ENCODE measurements around the gene RHEX. TPM values are rescaled to one million over a fixed set of nuclear protein-coding genes. Genes with fewer than 3 reads are reported as not detected.

Gene RHEX
- total and polyA plus RNA-seq, 2 of the 13 experiments (the other 11 are each of a cell fraction or from before 2014, with no cell fraction given) = 1.4 to 2.7 TPM

DNA sequence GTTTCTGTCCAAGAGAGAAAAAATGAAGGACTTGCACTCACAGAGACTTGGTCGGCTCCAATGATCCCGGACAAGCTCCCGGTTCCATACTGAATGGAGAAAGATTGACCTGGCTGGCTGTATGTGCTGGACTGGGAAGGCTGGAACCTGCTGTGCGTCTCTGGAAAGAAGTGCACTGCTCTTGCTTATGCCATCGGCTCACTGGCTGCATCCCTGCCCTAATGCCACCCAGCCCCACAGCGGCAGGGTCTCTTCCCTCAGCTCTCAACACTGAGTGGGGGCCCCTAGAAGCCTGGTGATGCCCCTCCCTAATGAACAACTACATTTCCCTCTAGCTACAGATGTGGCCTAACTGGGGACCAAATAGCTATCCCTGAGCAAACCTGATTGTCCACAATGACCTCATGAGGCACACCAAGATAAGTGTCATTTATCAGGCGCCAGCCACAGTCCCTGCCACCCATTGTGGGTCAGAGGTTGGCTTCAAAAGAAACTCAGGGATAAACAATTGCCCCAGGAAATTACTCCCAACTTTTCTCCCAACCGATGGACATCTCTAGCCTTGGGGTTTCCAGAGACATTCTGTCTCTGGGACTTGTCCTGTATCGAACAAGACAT, 31.9 kb upstream of the RHEX start:
- in situ Hi-C loops (cut with HindIII; ENCODE audit: extremely low pct_ligation_motif_present, low pct_unique_long_range_greater_than_20kb) = no loop called here
- ChIA-PET CTCF (ENCODE audit: low intra/inter-chr PET ratio, low total read pairs) (no interaction called here), POLR2A (no interaction called here)
- Histone ChIP-seq H4K20me1 (ENCODE audit: insufficient read depth, low read length) (no peaks in the 10 kb centered on the region), H3K9ac (ENCODE audit: insufficient read depth, low read depth, low read length) (no peak overlapping the region), H3K36me3 (replicated peaks in 1 of 2; ENCODE audit: control insufficient read depth in 1 of 2, insufficient read depth in 2 of 2, low read length in 2 of 2) (no peaks in the 10 kb centered on the region), H3K4me2 (ENCODE audit: low read depth, low read length) (no peak overlapping the region), H3K4me1 (ENCODE audit: insufficient read depth, low read length) (peaks cover 31% of the 10 kb centered on the region), H3K4me3 (replicated peaks in 1 of 3; ENCODE audit: insufficient read depth in 1 of 3, low read depth in 2 of 3, low read length in 3 of 3) (no peak overlapping the region), H3K79me2 (ENCODE audit: insufficient read depth, low read length) (no peaks in the 10 kb centered on the region), H3K9me3 (ENCODE audit: low read length) (no peaks in the 10 kb centered on the region), H3K27me3 (ENCODE audit: control insufficient read depth in 1 of 2, insufficient read depth in 2 of 2, low read length in 2 of 2) (peaks cover 0 to 17% of the 10 kb centered on the region in 2 experiments; a peak in 3 of 5 replicates), H2AFZ (ENCODE audit: low read length) (no peak overlapping the region), H3K27ac (ENCODE audit: extremely low read length, insufficient read depth, low read length) (no peak overlapping the region)
- DNase-seq (ENCODE audit: low spot score) (no peak), ATAC-seq (no peak), FAIRE-seq (no peak)
- 52% methylated on average over 8 of the region's 9 CpGs for WGBS (ENCODE audit: low lambda C conversion rate)
- intact Hi-C loops (cut with micrococcal nuclease; ENCODE audit: unreplicated experiment) = no loop called here
- BruUV-seq (replicated peaks) = no TSS peak
- TF ChIP-seq ZFY (CRISPR knock-in tag; IDR thresholded peaks at IDR 0.05) (no peak), TARDBP (CRISPR knock-in tag; IDR thresholded peaks at IDR 0.05) (no peak), NFYC (CRISPR knock-in tag; IDR thresholded peaks at IDR 0.05) (no peak), ZNF597 (CRISPR knock-in tag; IDR thresholded peaks at IDR 0.05) (no peak), XRCC5 (optimal IDR thresholded peaks at IDR 0.05; ENCODE audit: low read length) (no peak), DNMT3B (CRISPR knock-in tag; conservative IDR thresholded peaks at IDR 0.05) (no peak), PAF1 (CRISPR knock-in tag; IDR thresholded peaks at IDR 0.05) (no peak), NFE2 (CRISPR knock-in tag; IDR thresholded peaks at IDR 0.05) (no peak), ZMYM4 (CRISPR knock-in tag; IDR thresholded peaks at IDR 0.05) (no peak), ZMYM3 (CRISPR knock-in tag; IDR thresholded peaks at IDR 0.05) (no peak), RARG (CRISPR knock-in tag; IDR thresholded peaks at IDR 0.05; ENCODE audit: low read depth) (no peak), PITX1 (CRISPR knock-in tag; IDR thresholded peaks at IDR 0.05) (no peak), ZNF781 (CRISPR knock-in tag; IDR thresholded peaks at IDR 0.05; ENCODE audit: borderline replicate concordance, not compliant biosample characterization) (no peak), SP1 (IDR thresholded peaks at IDR 0.05) (no peak), SP1 (CRISPR knock-in tag; IDR thresholded peaks at IDR 0.05) (no peak), NFKBIZ (CRISPR knock-in tag; IDR thresholded peaks at IDR 0.05) (no peak)
- TF ChIP-seq, protein P1, sequence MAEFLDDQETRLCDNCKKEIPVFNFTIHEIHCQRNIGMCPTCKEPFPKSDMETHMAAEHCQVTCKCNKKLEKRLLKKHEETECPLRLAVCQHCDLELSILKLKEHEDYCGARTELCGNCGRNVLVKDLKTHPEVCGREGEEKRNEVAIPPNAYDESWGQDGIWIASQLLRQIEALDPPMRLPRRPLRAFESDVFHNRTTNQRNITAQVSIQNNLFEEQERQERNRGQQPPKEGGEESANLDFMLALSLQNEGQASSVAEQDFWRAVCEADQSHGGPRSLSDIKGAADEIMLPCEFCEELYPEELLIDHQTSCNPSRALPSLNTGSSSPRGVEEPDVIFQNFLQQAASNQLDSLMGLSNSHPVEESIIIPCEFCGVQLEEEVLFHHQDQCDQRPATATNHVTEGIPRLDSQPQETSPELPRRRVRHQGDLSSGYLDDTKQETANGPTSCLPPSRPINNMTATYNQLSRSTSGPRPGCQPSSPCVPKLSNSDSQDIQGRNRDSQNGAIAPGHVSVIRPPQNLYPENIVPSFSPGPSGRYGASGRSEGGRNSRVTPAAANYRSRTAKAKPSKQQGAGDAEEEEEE (CRISPR knock-in tag; IDR thresholded peaks at IDR 0.05; ENCODE audit: borderline replicate concordance) = no peak
- TF ChIP-seq, protein P2, sequence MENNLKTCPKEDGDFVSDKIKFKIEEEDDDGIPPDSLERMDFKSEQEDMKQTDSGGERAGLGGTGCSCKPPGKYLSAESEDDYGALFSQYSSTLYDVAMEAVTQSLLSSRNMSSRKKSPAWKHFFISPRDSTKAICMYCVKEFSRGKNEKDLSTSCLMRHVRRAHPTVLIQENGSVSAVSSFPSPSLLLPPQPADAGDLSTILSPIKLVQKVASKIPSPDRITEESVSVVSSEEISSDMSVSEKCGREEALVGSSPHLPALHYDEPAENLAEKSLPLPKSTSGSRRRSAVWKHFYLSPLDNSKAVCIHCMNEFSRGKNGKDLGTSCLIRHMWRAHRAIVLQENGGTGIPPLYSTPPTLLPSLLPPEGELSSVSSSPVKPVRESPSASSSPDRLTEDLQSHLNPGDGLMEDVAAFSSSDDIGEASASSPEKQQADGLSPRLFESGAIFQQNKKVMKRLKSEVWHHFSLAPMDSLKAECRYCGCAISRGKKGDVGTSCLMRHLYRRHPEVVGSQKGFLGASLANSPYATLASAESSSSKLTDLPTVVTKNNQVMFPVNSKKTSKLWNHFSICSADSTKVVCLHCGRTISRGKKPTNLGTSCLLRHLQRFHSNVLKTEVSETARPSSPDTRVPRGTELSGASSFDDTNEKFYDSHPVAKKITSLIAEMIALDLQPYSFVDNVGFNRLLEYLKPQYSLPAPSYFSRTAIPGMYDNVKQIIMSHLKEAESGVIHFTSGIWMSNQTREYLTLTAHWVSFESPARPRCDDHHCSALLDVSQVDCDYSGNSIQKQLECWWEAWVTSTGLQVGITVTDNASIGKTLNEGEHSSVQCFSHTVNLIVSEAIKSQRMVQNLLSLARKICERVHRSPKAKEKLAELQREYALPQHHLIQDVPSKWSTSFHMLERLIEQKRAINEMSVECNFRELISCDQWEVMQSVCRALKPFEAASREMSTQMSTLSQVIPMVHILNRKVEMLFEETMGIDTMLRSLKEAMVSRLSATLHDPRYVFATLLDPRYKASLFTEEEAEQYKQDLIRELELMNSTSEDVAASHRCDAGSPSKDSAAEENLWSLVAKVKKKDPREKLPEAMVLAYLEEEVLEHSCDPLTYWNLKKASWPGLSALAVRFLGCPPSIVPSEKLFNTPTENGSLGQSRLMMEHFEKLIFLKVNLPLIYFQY (CRISPR knock-in tag; IDR thresholded peaks at IDR 0.05; ENCODE audit: borderline replicate concordance) = no peak
- TF ChIP-seq, protein P3, sequence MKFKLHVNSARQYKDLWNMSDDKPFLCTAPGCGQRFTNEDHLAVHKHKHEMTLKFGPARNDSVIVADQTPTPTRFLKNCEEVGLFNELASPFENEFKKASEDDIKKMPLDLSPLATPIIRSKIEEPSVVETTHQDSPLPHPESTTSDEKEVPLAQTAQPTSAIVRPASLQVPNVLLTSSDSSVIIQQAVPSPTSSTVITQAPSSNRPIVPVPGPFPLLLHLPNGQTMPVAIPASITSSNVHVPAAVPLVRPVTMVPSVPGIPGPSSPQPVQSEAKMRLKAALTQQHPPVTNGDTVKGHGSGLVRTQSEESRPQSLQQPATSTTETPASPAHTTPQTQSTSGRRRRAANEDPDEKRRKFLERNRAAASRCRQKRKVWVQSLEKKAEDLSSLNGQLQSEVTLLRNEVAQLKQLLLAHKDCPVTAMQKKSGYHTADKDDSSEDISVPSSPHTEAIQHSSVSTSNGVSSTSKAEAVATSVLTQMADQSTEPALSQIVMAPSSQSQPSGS (CRISPR knock-in tag; IDR thresholded peaks at IDR 0.05) = no peak

Measured in HepG2 (cell line).